22Rv1 (cell line): ENCODE data around the gene CDK14.

ENCODE experiments used
- H3K27ac ChIP-seq: fragments of 450-650 bp; 2 replicates; pipeline ENCODE4 v1.5.1; 2017
- ZFX ChIP-seq: fragments of 450-650 bp; IDR thresholded peaks from 2 replicates; pipeline ENCODE4 v1.6.1; 2017; ENCODE audit warnings: antibody characterized with exemption, borderline replicate concordance
- TF ChIP-seq, protein P1 (sequence below): fragments of 450-650 bp; IDR thresholded peaks from 2 replicates; pipeline ENCODE4 v1.5.1; 2017; ENCODE audit warnings: mild to moderate bottlenecking

Gene CDK14

GRCh38 chr7:90994601-90995000 is 398.5 kb downstream of the CDK14 start:
- TF ChIP-seq ZFX = no peak

DNA sequence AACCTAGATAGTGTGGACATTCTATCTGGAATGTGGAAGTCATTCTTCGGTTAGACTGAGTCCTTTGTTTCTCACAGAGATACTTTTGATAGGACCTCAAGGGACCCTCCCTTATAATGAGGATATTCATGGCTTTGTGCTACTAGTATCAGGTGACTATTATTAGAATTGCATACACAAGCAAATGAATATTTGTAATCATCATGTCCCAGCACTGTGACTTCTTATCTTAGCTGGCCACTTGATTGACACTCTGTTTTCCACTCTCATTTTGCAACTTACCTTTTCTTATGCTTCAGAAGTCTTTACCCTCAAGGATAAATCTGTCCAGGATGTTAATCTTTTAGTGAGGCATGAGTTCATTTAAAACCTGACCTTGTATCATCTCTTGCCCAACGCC is 399.9 kb downstream of the CDK14 start:
- TF ChIP-seq, protein P1, sequence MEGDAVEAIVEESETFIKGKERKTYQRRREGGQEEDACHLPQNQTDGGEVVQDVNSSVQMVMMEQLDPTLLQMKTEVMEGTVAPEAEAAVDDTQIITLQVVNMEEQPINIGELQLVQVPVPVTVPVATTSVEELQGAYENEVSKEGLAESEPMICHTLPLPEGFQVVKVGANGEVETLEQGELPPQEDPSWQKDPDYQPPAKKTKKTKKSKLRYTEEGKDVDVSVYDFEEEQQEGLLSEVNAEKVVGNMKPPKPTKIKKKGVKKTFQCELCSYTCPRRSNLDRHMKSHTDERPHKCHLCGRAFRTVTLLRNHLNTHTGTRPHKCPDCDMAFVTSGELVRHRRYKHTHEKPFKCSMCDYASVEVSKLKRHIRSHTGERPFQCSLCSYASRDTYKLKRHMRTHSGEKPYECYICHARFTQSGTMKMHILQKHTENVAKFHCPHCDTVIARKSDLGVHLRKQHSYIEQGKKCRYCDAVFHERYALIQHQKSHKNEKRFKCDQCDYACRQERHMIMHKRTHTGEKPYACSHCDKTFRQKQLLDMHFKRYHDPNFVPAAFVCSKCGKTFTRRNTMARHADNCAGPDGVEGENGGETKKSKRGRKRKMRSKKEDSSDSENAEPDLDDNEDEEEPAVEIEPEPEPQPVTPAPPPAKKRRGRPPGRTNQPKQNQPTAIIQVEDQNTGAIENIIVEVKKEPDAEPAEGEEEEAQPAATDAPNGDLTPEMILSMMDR = no peak
- TF ChIP-seq ZFX = no peak
- no peak overlapping the region for H3K27ac ChIP-seq

More at GRCh38 chr7:90994601-90995000, 398.5 kb downstream of the CDK14 start:
- H3K27ac ChIP-seq = no peak overlapping the region

DNA sequence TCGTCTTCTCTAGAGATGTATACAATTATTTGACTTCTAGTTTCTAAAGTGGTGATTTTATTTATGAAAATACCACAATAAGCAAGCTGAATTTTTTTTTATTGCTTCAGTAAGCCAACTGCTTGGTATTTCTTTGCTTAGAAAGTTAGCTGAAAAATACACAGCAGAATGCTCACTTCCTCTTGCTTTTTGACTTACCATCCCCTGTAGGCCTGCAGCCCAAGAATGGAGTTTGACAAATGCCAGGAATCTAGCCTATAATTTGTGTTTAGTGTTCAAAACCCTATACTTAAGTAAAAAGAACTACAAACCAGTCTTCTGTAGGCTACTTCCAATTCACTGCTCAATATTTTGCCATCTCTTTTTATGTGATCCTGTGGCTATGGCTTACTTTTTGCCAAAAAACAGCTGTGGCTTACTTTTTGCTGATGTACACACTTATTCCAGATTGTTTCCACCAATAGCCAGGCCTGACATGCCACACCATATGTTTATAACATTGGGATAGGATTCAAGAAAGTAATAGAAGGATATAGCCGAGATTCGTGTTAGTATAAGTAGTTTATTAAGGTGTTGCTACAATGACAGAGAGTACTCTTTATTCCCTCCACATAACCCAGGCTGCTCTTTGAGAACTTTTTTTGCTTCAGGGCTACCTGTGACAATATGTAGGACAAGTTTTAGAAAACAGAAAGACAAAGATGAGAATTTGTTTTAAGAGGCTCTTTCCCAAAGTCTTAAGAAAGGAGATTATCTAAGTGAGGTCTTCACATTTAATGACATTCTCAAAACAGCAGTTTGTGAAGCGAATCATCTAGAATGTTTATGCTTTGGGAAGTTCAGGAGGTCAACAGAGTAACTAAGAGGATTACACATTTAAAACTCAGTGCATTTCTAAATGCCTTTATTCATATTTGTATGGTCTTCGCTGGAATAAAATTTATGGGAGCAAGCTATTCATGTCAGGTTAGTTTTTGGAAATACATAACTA is 404.2 kb downstream of the CDK14 start:
- no peak overlapping the region for H3K27ac ChIP-seq
- TF ChIP-seq, protein P1 = no peak
- TF ChIP-seq ZFX = no peak

GRCh38 chr7:91005024-91005423 is 408.9 kb downstream of the CDK14 start:
- no peak overlapping the region for H3K27ac ChIP-seq
- no peak for TF ChIP-seq ZFX
- TF ChIP-seq, protein P1 = no peak

DNA sequence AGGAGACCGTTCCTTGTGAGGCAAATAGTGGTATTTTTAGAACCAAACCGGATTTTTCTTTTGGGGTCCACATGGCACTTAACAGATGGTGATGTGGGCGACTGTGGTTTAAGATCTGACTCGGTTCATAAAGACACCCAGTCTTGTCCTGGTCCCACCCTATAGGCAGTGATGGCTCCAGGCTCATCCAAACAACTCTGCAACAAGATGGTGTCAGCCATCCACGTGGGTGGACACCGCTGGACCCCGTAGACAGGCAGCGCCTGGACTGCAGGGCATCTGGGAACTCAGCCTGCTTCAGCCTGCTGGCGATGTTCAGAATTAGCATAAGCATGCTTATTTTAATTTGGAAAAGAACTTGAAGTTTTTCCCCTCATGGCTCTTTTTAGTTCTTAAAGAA is 409.7 kb downstream of the CDK14 start:
- no peak for TF ChIP-seq ZFX
- TF ChIP-seq, protein P1 = no peak
- H3K27ac ChIP-seq = no peak overlapping the region

- no peak overlapping the region for H3K27ac ChIP-seq
- no peak for TF ChIP-seq ZFX
- TF ChIP-seq, protein P1 = no peak
Observed at GRCh38 chr7:91007371-91007770, 411.2 kb downstream of the CDK14 start.

DNA sequence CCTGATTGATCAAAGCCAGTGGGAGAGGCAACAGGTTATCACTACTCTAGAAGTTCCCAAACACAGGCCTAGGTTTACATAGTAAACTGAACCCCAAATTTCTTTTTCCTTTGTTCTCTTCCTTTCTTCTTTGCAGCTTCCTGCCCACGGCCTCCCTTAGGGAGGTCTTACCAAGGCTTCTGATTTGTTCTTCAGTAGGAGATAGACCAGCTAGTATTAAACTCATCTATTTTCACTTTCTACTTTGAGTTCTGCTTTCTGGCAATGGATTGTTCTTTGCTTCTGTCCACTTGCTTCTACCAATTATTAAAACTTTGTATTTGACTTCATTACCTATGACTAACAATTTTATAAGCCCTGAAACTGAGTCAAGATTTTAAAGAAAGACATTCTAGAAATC is 417.0 kb downstream of the CDK14 start:
- no peak overlapping the region for H3K27ac ChIP-seq
- TF ChIP-seq, protein P1 = no peak
- TF ChIP-seq ZFX = no peak
